A673 (cell line): Measurements from ENCODE around the gene SLC22A23.

ENCODE experiments used
- CTCF ChIP-seq: fragments of 300-800, 200-600 bp; sonication (generic); conservative IDR thresholded peaks from 2 replicates; pipeline ENCODE4 v1.5.1; 2017; ENCODE audit warnings: low read depth, mild to moderate bottlenecking, antibody characterized with exemption, low read length, moderate library complexity, mixed read lengths
- EZH2 ChIP-seq: fragments of 200-600 bp; sonication (generic); IDR thresholded peaks from 2 replicates; pipeline ENCODE4 v1.6.1; 2017; ENCODE audit warnings: borderline replicate concordance, low read depth, mild to moderate bottlenecking, mixed read lengths, antibody characterized with exemption, low read length; ENCODE audit not compliant: poor library complexity, severe bottlenecking

DNA sequence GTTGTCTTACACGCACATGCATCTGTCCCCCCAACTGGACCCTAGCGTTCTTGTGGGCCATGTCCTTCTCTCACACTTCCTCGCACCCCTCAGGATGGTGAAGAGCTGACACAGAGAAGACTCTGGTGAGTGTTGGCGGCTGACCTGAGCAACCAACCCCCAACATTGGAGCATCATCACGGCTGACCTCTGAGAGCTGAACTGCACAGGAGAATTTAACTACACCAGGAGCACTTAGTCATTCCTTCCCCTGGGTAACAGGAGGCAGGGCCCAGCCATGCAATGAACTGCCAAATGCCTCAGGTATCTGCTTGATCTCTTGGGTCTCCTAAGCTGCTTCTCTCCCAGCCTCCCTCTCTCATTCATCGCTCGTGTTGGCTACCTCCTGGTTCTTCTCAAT is 109.6 kb downstream of the SLC22A23 start:
- TF ChIP-seq CTCF (no peak), EZH2 (no peak)
